GM18517 (cell line): Measurements from ENCODE around the gene LIN7C.
A peak's percentile ranks its signal among the peaks of the same experiment; 100 is the strongest.

ENCODE experiments used
- ATAC-seq: cut with Tn5 transposase; IDR thresholded peaks from one replicate; pipeline ENCODE4 v1.9.1; 2021; ENCODE audit warnings: mild to moderate bottlenecking, moderate library complexity; ENCODE audit not compliant: unreplicated experiment

LIN7C gene

GRCh38 chr11:27471589-27472397, 34.8 kb downstream of the LIN7C start:
- ATAC-seq, result peak; percentile 38

DNA sequence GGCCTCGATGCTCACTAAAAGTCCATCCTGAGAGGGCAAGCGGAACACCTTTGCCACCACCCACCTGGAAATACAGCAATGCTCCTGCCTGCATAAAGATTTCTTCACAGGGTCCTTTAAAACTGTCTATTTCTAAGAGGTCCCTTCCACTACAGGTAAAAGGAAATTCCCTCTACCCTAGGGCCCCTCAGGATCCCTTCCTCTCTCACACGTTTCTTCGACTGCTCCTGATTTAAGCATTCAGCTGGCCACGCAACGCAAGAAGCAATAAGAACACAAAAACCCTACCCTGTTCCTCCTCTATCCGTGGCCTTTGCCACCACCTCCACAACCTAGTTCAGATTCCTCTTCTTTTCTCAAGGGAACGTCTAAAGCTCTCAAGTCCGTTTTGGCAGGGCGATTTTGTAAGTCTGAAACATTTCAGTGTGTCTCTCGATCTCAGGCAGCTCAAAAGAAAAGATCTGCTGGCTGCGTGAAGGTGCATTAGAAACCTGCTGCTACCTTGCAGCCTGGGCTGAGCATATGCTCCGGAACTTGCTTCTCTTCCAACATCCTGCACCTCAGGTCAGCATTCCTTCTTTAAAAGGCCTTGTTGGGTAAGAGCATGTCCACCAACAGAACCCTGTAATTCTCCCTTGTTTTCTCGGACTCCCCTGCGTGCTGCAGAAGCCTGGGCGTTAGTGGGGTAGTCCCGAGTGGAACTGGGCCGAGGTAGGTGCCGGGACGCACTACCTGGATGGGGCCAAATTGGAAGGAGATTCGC, 35.6 kb downstream of the LIN7C start:
- no peak for ATAC-seq

DNA sequence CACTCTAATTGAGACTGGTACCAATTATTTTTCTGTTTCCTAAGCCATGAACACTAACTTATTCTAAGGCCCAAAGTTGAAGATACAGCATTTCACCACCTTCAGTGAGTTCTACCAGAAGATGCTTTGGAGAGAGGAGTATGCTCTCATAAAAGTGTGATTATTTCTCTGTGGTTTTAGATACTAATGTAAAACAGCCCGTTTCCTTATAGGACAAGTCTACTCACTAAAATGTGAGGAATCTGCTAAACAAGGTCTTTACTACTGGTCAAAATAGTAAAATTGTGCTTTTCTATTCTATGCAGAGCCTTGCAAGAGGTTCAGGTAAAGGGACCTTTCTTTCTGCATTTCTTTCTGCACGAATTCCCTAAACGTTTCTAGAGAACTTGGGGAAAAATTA, 36.4 kb downstream of the LIN7C start:
- ATAC-seq, result no peak

DNA sequence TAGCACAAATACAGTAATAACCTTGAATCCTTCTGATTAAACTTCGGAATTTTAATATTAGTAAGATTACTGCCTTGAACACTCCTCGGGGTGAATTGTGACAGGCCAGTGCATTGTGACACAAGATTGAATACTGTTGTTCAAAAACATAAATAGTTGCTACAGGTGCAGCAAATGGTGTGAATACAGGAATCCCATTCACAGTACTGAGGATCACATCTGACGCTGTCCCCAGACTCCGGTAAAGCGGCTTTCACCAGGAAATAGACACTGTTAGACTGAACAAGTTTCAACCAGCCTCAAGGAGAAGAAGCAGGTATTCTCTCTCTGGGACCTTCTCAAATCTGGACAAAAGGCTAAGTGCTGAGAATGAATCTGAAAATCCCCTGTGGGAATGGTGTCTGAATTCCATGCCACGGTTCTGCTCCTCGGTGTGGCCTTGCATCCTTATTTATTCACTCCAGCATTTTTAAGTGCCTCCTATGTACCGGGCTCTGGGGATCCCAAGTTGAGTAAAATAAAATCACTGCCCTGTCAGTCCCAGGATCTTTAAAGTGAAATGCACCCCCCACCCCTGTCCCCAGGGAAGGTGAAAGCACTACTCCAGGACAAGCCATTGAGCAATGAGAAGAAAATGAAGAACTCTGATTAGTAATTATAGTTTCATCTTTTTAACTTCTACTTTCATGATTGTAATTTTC, 37.4 kb downstream of the LIN7C start:
- ATAC-seq, result no peak

DNA sequence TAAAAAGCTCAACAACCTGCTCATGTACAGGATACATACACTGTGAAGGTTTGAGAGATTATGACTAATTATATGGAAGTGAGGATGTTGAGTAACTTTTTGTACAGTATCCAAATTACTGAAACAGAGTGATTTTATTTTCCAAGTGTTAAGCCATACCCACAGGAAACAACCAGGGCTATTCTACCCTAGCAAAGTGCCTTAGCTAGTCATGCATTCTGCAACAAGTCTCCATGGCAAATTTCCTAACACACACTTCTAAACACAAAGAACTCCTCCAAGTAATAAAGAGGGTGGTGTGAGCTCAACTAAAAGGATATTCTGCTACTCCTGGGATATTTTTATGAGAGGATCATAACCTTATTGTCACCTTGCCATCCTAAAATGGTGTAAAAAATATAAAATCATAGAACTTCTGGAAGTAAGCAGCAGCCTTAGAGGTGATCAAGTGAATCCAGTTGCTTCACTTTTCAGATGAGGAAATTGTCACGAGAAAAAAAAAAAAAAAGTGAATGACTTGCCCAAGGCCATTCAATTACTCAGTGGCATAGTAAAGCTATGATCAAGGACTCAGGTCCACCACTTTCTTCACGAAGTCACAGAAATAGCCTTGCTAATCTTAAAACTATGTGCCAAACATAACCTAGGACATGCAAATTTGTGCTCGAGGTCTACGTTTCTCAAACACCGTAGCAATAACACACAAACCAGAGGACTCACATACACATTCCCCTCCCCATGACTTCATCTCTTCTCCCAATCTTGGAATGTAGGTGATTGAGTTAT, 38.2 kb downstream of the LIN7C start:
- ATAC-seq, result no peak

DNA sequence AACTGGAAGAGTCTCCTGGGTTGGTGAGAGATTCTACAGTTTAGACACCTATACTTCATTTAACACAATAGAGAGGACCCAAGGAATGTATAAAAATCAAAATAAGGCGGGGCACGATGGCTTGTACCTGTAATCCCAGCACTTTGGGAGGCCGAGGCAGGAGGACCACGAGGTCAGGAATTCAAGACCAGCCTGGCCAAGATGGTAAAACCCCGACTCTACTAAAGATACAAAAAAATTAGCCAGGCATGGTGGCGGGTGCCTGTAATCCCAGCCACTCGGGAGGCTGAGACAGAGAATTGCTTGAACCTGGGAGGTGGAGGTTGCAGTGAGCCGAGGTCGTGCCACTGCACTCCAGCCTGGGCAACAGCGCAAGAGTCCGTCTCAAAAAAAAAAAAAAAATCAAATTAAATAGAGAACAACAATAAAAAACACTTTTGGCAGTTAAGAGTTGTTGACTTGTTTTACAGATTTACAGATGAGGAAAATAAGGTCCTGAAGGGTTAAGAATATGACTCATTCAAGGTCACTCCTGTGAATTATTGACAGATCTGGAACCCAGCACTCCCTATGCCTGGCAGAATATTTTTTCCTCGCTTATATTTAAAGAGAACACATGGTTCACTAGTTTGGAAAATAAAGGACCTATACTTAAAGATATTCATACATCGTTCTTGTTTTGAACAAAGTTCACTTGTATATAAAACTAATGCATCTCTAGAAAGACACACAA, 39.2 kb downstream of the LIN7C start:
- no peak for ATAC-seq

DNA sequence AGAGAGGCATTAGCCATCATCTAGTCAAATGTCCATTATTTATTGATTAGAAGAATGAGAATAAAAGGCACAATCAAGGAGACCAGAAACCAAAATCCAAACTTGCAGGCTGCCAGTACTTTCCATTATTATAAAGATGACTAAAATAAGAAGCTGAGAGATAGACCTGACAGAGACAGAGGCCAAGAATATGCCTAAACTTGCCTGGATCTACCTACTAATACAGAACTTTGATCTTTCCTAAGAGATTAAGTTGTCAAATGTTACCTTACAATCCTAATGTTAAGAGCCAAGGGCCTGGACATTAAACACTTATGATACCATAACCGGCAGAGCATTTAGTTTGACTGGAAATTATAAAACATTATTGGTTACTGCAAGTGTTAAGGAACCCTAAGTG, 40.2 kb downstream of the LIN7C start:
- ATAC-seq, result no peak

- ATAC-seq, result no peak
Observed at GRCh38 chr11:27465629-27466028, 40.9 kb downstream of the LIN7C start.

DNA sequence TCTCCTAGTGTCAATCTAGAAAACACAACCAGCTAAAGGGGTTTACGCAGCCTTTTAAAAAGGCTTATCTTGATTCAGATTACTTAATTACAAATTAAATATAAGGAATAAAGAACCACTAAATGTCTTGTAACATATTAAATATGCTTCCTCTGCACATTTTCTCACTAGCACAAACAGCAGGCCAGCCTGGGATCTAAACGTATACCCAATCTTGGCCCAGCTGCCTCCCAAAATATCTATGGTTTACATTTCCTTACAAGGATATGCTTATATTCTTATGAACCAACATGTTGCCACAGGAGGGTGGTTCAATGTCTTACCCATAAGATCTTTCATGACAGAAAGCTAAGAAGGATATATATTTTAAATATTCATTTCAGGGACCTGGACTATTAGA, 41.7 kb downstream of the LIN7C start:
- ATAC-seq, result no peak

DNA sequence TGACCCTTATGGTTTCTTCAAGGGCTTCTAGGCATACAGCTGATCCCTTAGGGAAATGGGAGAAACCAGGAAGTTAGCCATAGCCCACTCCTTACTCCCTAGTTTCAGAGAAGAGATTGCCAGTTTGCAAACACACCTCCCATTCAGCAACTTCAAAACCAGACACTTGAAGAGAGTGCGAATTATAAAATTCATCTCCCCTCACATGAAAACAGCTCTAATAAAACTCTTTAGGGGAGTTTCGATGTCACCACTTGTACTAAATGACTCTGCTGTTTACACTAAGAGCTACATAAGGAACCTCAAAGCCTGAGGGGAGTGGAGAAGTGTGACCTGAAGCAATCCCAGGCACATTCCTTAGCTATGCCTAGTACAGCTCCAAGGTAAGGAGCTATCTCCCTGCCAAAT, 42.3 kb downstream of the LIN7C start:
- no peak for ATAC-seq

GRCh38 chr11:27462543-27462942, 44.0 kb downstream of the LIN7C start:
- ATAC-seq, result no peak

DNA sequence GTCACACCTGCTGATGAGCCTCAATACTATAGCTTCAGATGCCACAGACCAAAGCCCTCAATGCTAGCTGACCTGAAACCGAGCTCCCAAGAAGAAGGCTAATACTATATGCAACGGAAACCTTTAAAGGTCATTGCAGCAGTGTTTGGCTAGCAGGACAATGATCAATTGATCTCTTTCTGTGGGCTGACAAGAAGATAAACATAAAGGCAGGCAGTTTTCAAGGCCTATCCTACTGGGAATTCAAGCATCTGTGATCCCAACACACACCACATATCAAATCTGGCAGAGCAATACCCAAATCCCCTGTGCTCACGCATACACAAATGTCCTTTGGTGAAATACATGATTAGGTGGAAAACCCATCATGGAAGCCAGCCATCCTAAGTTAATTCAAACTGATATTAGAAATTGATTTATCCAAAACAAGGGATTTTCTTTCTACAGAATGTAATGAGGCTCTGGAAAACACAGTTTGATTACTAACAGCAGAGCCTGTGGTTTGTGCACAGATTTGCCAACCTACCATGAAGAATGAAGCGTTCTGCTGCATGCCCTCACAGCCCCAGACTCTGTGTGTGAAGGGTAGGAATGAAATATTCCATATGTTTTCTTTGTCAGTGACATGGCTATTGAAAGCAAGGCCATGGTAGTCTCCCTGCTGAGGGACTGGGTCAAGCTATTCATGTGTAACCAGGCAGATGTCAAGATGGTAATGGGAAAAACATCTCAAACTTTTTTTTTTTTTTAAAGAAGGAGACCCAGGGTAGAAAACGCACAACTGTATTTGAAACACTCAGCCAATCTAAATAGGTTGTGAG, 46.2 kb downstream of the LIN7C start:
- ATAC-seq, result no peak

GRCh38 chr11:27459191-27459590, 47.4 kb downstream of the LIN7C start:
- no peak for ATAC-seq

DNA sequence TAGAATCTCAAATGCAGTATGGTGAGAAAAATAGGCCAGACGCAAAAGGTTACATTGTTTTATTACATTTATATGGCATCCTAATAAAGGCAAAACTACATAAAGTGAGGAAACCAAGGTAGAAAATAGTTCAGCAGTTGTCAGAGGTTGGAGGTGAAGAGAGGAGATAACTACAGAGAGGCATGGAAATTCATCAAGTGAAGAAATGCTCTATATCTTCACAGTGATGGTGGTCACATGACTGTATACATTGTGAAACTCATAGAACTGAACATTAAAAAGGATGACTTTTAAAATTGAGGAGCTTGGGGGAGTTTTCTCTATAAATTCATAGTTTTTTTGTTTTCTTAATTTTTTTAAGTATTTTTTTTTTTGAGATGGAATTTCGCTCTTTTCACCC, 48.4 kb downstream of the LIN7C start:
- ATAC-seq, result no peak

- ATAC-seq, result no peak
Observed at GRCh38 chr11:27456795-27457329, 49.7 kb downstream of the LIN7C start.

- no peak for ATAC-seq
Observed at GRCh38 chr11:27456140-27456794, 50.3 kb downstream of the LIN7C start.

- no peak for ATAC-seq
Observed at GRCh38 chr11:27455667-27456066, 50.9 kb downstream of the LIN7C start.

GRCh38 chr11:27453701-27454100, 52.9 kb downstream of the LIN7C start:
- no peak for ATAC-seq

DNA sequence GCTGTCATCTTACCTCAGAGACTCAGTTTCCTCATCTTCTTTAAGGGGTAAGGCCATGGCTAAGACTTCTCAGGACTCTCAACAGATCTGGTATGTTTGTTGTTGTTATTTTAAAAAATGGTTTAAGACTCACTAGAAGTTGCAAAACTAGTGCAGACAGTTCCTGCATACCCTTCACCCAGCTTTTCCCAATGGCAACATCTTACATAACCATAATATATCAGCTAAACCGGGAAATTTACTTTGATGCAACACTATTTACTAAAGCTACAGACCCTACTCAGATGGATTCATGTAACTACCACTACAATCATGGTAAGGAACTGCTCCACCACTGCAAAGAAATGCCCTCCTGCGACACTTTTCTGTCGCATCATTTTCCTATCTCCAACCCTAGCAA, 54.4 kb downstream of the LIN7C start:
- no peak for ATAC-seq
